HTERT RPE-1 (cell line): ENCODE results near the gene CEP104.

ENCODE experiments used
- in situ Hi-C: fragments of 300-500 bp; cut with MboI; formaldehyde crosslinking; loops from 4 replicates; pipeline ENCODE4 v1.14.3; 2020; ENCODE audit warnings: low sequenced_read_pairs

Gene CEP104

GRCh38 chr1:3856923-3857790, at the start of gene CEP104, which contains the start of gene DFFB:
Gene CEP104, minus strand, starts transcription at chr1:3857211. Its CDS starts 4,804 bp downstream, at chr1:3852407.
Gene DFFB, plus strand, starts transcription at chr1:3857476. Its CDS starts 128 bp downstream, at chr1:3857604.
- in situ Hi-C loops: no loop called here

- in situ Hi-C loops: no loop called here
These were observed 49.6 kb upstream of the CEP104 start for GRCh38 chr1:3906672-3907020.

GRCh38 chr1:3905953-3906671, 49.1 kb upstream of the CEP104 start:
- in situ Hi-C loops: no loop called here

- in situ Hi-C loops: no loop called here
These were observed 48.4 kb upstream of the CEP104 start for GRCh38 chr1:3905266-3905952.

- in situ Hi-C loops: no loop called here
These were observed 47.8 kb upstream of the CEP104 start for GRCh38 chr1:3904843-3905185.

GRCh38 chr1:3904006-3904842, 47.2 kb upstream of the CEP104 start:
- in situ Hi-C loops: no loop called here

- in situ Hi-C loops: no loop called here
These were observed 46.4 kb upstream of the CEP104 start for GRCh38 chr1:3903141-3904005.

- in situ Hi-C loops: no loop called here
These were observed 45.6 kb upstream of the CEP104 start for GRCh38 chr1:3902571-3903091.

GRCh38 chr1:3902111-3902511, 45.1 kb upstream of the CEP104 start:
- in situ Hi-C loops: no loop called here

- in situ Hi-C loops: no loop called here
These were observed 44.0 kb upstream of the CEP104 start for GRCh38 chr1:3900969-3901529.

- in situ Hi-C loops: no loop called here
These were observed 43.3 kb upstream of the CEP104 start, which contains the start of gene C1orf174 for GRCh38 chr1:3900150-3900968. Gene C1orf174, minus strand, starts transcription at chr1:3900272. Its CDS starts 86 bp downstream, at chr1:3900186.

- in situ Hi-C loops: no loop called here
These were observed 42.7 kb upstream of the CEP104 start for GRCh38 chr1:3899754-3900149.

- in situ Hi-C loops: no loop called here
These were observed 42.2 kb upstream of the CEP104 start for GRCh38 chr1:3898994-3899753.

- in situ Hi-C loops: no loop called here
These were observed 41.4 kb upstream of the CEP104 start for GRCh38 chr1:3898475-3898735.

GRCh38 chr1:3896396-3897000, 39.5 kb upstream of the CEP104 start:
- in situ Hi-C loops: no loop called here

GRCh38 chr1:3895951-3896325, 38.9 kb upstream of the CEP104 start:
- in situ Hi-C loops: no loop called here

- in situ Hi-C loops: no loop called here
These were observed 38.4 kb upstream of the CEP104 start for GRCh38 chr1:3895279-3895950.
